SU-DHL-6 (cell line): ENCODE data around the gene UBR4.

Source experiments
- H2AFZ ChIP-seq: fragments of 200-600 bp; sonication (generic); 2 replicates; pipeline ENCODE4 v1.6.1; 2014; ENCODE audit warnings: low read depth, mild to moderate bottlenecking, moderate library complexity, mixed read lengths, antibody characterized with exemption, low read length; ENCODE audit not compliant: severe bottlenecking
- H3F3A ChIP-seq: fragments of 200-600 bp; shearing (Covaris generic); 2 replicates; pipeline ENCODE4 v1.6.0; 2016; ENCODE audit warnings: antibody characterized with exemption, mild to moderate bottlenecking; ENCODE audit not compliant: insufficient read depth
- H3K27ac ChIP-seq: fragments of 200-600 bp; sonication (generic); 2 replicates; pipeline ENCODE4 v1.5.1; 2016; ENCODE audit warnings: low read depth, mild to moderate bottlenecking, low read length, moderate library complexity, mixed read lengths
- H3K27me3 ChIP-seq: fragments of 200-600 bp; sonication (generic), shearing (Covaris generic); 2 replicates; pipeline ENCODE4 v1.6.0; 2014; ENCODE audit warnings: mild to moderate bottlenecking, low read length
- H3K36me3 ChIP-seq: fragments of 200-600 bp; sonication (generic); 2 replicates; pipeline ENCODE4 v1.6.1; 2014; ENCODE audit warnings: mild to moderate bottlenecking, low read length, mixed read lengths
- H3K4me2 ChIP-seq: fragments of 300-600, 200-600 bp; shearing (Covaris generic), sonication (generic); 2 replicates; pipeline ENCODE4 v1.6.0; 2014; ENCODE audit warnings: low read length, low read depth, mild to moderate bottlenecking; ENCODE audit not compliant: poor library complexity, severe bottlenecking
- H3K4me3 ChIP-seq: fragments of 200-600 bp; sonication (generic); 2 replicates; pipeline ENCODE4 v1.5.1; 2014; ENCODE audit warnings: antibody characterized with exemption, low read length, mild to moderate bottlenecking, mixed read lengths; ENCODE audit not compliant: insufficient read depth, poor library complexity, severe bottlenecking
- H3K79me2 ChIP-seq: fragments of 200-600 bp; sonication (generic); 2 replicates; pipeline ENCODE4 v1.6.1; 2014; ENCODE audit warnings: mild to moderate bottlenecking, low read length, moderate library complexity; ENCODE audit not compliant: insufficient read depth
- H3K9ac ChIP-seq: fragments of 200-600 bp; sonication (generic); 2 replicates; pipeline ENCODE4 v1.7.0; 2014; ENCODE audit warnings: mild to moderate bottlenecking, low read length
- H3K9me2 ChIP-seq: fragments of 200-600 bp; sonication (generic); replicated peaks from 2 replicates; pipeline ENCODE4 v1.6.1; 2014; ENCODE audit warnings: low read length; ENCODE audit not compliant: insufficient read depth
- H3K9me3 ChIP-seq: fragments of 200-600 bp; sonication (generic); 2 replicates; pipeline ENCODE4 v1.6.1; 2014; ENCODE audit warnings: low read length, mixed read lengths; ENCODE audit not compliant: insufficient read depth
- H4K20me1 ChIP-seq: fragments of 200-600 bp; sonication (generic); 2 replicates; pipeline ENCODE4 v1.6.1; 2014; ENCODE audit warnings: low read depth, mild to moderate bottlenecking, antibody characterized with exemption, low read length, moderate library complexity, mixed read lengths
- CTCF ChIP-seq: fragments of 200-600 bp; sonication (generic); IDR thresholded peaks from one replicate; pipeline ENCODE4 v1.5.1; 2017; ENCODE audit warnings: antibody characterized with exemption, mild to moderate bottlenecking, low read length, moderate library complexity; ENCODE audit not compliant: insufficient read depth, poor library complexity, severe bottlenecking
- EZH2phosphoT487 ChIP-seq: fragments of 200-600 bp; sonication (generic), shearing (Covaris generic); conservative IDR thresholded peaks from 2 replicates; pipeline ENCODE4 v1.6.1; 2018; ENCODE audit warnings: mild to moderate bottlenecking, antibody characterized with exemption, low read length, moderate library complexity, mixed read lengths

The UBR4 gene

GRCh38 chr1:19166066-19166465 is 44.0 kb downstream of the UBR4 start:
- Histone ChIP-seq H3K9me3 (no peaks in the 10 kb centered on the region), H3F3A (no peaks in the 10 kb centered on the region), H3K4me3 (no peak overlapping the region), H3K9ac (no peak overlapping the region), H3K79me2 (no peaks in the 10 kb centered on the region), H3K9me2 (no peaks in the 10 kb centered on the region), H3K27ac (no peak overlapping the region), H2AFZ (no peak overlapping the region), H3K27me3 (no peaks in the 10 kb centered on the region), H3K36me3 (peaks cover 77% of the 10 kb centered on the region), H4K20me1 (no peaks in the 10 kb centered on the region), H3K4me2 (no peak overlapping the region)
- no peak for TF ChIP-seq CTCF
- TF ChIP-seq EZH2phosphoT487: no peak

DNA sequence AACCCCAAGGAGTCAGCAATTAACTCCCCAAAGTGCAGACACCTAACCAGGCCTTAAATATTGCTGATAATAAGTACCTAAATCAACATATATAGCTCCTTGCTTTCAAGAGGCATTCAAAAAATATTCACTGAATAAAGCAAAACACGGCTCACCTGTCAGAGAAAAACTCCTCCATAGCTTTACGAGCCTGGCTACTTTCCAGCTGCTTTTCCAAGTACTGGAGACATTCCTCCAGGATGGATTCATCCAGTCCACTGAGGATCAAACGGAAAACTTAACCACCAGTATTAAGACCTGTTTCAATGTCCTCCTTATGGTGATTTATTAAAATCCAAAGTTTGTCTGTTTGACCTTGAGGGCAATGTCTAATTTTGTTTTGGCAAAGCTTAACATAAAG is 44.6 kb downstream of the UBR4 start:
- TF ChIP-seq CTCF (no peak), EZH2phosphoT487 (no peak)
- Histone ChIP-seq H3K9me3 (no peaks in the 10 kb centered on the region), H3K36me3 (peaks cover 75% of the 10 kb centered on the region), H3K9ac (no peak overlapping the region), H3K79me2 (no peaks in the 10 kb centered on the region), H3K4me2 (no peak overlapping the region), H3K27ac (no peak overlapping the region), H2AFZ (no peak overlapping the region), H3K27me3 (no peaks in the 10 kb centered on the region), H3K9me2 (no peaks in the 10 kb centered on the region), H3F3A (no peaks in the 10 kb centered on the region), H4K20me1 (no peaks in the 10 kb centered on the region), H3K4me3 (no peak overlapping the region)

GRCh38 chr1:19164274-19165015 is 45.6 kb downstream of the UBR4 start:
- no peaks in the 10 kb centered on the region for H3K9me3 ChIP-seq
- H3K9ac ChIP-seq: no peak overlapping the region
- no peaks in the 10 kb centered on the region for H3K9me2 ChIP-seq
- H3K4me2 ChIP-seq: no peak overlapping the region
- no peaks in the 10 kb centered on the region for H4K20me1 ChIP-seq
- H2AFZ ChIP-seq: no peak overlapping the region
- TF ChIP-seq EZH2phosphoT487: no peak
- TF ChIP-seq CTCF: no peak
- H3K27ac ChIP-seq: no peak overlapping the region
- H3K36me3 ChIP-seq: peaks cover 75% of the 10 kb centered on the region
- H3K4me3 ChIP-seq: no peak overlapping the region
- no peaks in the 10 kb centered on the region for H3F3A ChIP-seq
- no peaks in the 10 kb centered on the region for H3K79me2 ChIP-seq
- no peaks in the 10 kb centered on the region for H3K27me3 ChIP-seq
